Inflammatory macrophage (primary cell): Measurements from ENCODE around the gene TYROBP.
"Not testable (repeated sequence)": the region's sequence is repeated elsewhere in the genome, so short reads cannot be mapped to it uniquely, and the experiment has no call there.

ENCODE experiments used
- DNase-seq, 2 donors: peaks; one replicate each; pipeline ENCODE4 v3.0.0-alpha.2; 2020 to 2022

Gene TYROBP

GRCh38 chr19:35899547-35900214 is 8.4 kb downstream of the TYROBP start:
- DNase-seq, result peak; percentile 88 to 91

GRCh38 chr19:35898499-35898809 is 9.6 kb downstream of the TYROBP start:
- DNase-seq, result no peak

DNA sequence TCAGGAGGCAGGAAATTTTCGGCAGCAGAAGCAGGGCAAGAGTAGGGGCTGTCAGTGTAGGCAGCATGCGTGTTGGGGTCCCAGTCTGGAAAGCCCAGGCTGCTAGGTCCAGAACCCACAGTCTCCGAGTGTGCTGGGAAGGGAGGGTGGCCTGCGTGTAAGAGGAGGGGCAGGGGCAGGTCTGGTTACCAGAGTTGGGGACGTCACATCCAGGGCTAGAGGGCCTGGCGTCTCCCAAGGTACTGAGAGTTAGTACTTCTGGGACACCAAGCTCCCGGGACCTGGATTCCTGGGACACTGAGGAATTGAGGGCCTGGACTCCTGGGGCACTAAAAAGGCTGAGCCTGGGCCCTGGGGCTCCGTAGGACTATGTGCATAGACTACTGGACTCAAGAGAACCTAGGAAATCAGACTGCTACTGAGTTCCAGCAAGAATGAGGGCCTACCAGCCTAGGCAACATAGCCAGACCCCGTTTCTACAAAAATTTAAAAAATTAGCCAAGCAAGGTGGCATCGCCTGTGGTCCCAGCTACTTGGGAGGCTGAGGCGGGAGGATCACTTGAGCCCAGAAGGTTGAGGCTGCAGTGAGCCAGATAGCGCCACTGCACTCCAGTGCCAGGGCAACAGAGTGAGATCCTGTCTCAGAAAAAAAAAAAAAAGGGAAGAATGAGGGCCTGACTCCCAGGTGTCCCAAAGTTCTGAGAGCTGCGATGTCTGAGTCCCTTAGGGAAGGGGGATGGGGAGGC is 10.2 kb downstream of the TYROBP start:
- no peak for DNase-seq

DNA sequence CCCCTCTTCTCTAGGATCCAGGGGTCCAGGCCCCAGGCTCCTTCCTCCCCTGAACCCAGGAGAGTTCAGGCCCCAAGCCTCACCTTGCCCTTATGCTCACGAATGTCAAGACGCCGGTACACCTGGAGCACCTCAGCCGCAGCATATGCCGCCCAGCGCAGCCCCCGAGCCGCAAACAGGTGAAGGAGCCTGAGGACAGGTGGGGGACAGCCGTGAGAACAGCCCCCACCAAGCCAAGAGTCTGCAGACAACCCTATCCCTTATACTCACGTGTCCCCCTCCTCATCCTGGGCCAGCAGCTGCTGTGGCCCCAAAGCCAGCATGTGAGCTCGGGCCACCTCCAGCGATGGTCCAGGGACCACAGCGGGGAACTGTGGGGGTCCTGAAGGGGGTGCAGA is 11.5 kb downstream of the TYROBP start:
- DNase-seq, result no peak

- DNase-seq, result no peak
Measured at GRCh38 chr19:35895911-35896642, 12.0 kb downstream of the TYROBP start.

DNA sequence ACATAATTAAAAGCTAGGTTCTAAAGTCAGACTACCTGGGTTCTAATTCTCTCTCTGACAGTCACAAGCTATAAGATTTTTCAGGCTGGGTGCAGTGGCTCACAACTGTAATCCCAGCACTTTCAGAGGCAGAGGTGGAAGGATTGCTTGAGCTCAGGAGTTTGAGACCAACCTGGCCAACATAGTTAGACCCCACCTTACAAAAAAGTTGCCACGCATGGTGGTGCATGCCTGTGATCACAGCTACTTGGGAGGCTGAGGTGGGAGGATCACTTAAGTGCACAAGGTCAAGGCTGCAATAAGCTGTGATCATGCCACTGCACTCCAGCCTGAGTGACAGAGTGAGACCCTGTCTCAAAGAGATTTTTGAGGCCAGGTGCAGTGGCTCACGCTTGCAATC is 13.8 kb downstream of the TYROBP start:
- DNase-seq, result no peak

DNA sequence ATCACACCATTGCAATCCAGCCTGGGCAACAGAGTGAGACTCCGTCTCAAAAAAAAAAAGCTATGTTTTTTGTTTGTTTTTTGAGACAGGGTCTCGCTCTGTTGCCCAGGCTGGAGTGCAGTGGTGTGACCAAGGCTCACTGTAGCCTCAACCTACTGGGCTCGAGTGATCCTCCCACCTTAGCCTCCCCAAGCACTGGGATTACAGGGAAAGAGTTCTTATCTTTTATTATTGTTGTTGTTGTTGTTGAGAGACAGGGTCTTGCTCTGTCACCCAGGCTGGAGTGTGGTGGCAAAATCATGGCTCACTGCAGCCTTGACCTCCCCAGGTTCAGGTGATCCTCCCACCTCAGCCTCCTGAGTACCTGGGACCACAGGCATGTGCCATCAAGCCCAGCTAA is 16.3 kb downstream of the TYROBP start:
- not testable (repeated sequence) for DNase-seq

DNA sequence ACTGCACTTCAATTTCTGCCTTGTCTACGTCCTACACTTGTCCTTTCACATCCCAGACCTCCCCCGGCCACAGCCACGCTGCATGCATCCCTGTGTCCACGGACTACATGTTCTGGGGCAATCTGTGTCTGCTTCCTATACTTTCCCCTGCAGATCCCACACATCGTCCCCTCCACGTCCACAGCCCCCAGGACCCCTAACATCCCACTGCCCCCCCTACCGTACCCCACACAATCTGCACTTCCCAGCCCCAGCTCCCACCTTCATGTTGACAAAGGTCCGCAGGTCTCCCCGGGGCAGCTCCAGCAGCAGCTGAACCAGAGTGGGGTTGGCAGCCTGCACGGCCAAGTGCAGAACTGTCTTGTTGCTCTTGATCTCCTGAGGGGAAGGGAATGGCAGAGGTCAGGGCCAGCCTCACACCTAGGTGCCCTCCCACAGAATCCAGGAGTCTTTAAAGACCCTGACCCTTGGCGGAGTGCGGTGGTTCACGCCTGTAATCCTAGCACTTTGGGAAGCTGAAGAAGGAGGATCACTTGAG is 17.9 kb downstream of the TYROBP start:
- DNase-seq, result no peak

DNA sequence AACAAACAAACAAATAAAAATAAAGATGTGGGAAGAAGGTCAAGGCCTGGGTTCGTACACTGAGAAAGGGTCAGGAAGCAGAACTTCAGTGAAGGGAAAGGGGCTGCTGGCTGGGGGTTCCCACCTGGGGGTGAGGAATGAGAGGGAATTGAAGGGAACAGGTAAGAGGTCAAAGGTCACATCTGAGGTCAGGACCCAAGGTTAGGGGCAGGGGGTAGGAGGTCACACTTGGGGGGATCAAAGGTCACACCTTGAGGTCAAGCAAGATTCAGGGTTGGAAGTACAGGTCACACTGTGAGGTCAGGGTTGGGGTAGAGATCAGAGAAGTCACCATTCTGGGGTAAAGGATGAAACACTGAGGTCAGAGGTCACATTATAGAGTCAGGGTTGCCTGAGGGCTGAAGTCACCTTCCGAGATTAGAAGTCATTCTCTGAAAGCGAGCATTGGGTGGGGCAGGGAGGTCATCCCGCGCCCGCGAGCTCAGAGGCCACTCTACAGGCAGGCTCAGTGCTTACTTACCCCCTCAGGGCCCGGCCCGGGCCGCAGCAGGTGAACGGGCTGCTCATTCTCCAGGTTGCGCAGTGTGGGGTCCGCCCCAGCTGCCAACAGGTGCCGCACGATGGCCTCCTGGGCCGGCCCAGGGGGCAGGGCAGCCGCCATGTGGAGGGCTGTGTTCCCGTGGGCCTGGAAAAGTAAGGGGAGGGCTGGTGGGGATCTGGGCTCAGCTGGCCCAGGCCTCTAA is 18.6 kb downstream of the TYROBP start:
- no peak for DNase-seq

DNA sequence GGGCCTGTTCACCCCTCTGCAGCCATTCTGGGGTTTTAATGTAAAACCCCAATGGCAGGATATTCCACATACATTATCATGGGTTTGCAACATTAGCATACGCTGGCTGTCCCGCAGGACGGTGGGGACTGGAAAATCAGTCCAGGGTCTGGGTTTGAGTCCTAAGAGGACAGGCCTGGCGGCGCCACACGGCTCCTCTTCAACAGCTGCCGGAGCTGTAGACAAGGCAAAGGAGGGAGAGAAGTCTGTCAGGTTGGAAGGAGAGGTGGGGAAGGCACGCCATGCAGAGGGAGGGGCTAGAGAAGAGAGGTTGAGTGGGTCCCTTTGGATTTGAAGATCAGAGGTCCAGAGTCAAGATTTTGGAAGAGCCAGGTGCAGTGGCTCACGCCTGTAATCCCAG is 19.7 kb downstream of the TYROBP start:
- no peak for DNase-seq

DNA sequence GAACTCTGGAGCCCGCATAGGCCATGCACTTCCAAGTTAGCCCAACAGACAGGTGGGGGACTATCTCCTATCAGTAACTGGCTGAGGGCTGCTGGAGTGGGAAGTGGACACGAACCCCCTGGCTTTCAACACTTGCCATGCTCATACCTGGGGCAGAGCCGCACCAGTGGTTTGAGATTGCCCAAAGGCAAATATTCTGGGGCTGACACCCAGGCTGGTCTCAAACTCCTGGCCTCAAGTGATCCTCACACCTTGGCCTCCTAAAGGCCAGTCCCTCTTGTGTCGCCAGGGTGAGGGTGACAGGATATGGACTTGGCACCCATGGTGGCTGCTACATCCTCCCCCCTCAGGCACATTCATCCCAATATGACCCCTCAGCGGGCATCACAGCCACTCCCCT is 20.9 kb downstream of the TYROBP start:
- no peak for DNase-seq

DNA sequence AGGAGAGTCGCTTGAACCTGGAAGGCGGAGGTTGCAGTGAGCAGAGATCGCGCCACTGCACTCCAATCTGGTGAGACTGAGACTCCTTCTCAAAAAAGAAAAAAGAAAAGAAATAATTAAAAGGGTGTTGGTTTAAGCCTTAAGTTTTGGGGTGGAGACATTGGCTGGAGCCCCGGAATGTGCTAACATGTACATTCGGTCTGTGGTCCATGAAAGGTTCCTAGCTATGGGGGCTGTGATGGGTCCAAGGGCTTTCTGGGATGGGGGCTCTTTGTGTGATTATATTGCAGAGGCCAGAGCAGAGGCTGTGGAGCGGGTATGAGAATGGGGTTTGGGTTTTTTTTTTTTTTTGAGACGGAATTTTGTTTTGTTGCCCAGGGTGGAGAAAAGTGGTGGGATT is 22.2 kb downstream of the TYROBP start:
- no peak for DNase-seq

GRCh38 chr19:35885225-35885738 is 22.8 kb downstream of the TYROBP start:
- no peak for DNase-seq

DNA sequence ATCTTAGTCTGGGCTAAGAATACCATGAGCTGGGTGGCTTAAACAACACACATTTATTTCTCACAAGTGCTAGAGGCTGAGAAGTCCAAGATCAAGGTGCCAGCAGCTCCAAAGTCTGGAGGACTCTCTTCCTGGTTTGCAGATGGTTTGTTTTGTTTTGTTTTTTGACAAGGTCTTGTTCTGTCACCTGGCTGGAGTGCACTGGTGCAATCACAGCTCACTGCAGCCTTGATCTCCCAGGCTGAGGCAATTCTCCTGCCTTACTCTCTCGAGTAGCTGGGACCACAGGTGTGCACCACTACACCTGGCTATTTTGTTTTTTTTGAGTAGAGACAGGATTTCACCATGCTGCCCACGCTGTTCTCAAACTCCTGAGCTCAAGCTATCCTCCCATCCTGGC is 24.2 kb downstream of the TYROBP start:
- no peak for DNase-seq

GRCh38 chr19:35882114-35882832 is 25.8 kb downstream of the TYROBP start:
- peak; percentile 73 to 84 for DNase-seq

GRCh38 chr19:35879770-35880317 is 28.3 kb downstream of the TYROBP start:
- DNase-seq, result peak; percentile 93

- no peak for DNase-seq
Measured at GRCh38 chr19:35879068-35879467, 29.0 kb downstream of the TYROBP start.

DNA sequence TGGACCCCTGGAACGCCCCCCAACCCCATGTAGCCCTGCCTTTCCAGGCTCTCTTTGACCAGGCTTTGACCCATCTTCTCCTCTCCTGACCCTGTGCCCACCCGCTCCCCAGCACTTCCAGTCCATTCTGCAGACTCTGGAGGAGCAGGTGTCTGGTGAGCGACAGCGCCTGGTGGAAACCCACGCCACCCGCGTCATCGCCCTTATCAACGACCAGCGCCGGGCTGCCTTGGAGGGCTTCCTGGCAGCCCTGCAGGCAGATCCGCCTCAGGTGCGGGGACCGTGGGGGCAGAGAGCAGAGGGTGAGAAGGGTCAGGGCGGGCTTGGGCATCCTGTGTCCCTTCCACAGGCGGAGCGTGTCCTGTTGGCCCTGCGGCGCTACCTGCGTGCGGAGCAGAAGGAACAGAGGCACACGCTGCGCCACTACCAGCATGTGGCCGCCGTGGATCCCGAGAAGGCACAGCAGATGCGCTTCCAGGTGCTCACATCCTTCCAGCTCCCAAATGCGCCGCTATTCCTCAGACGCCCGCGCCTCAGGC is 33.6 kb downstream of the TYROBP start:
- no peak for DNase-seq

GRCh38 chr19:35872180-35872579 is 35.9 kb downstream of the TYROBP start:
- no peak for DNase-seq

GRCh38 chr19:35871611-35872010 is 36.5 kb downstream of the TYROBP start:
- no peak for DNase-seq

- DNase-seq, result no peak
Measured at GRCh38 chr19:35870798-35871197, 37.3 kb downstream of the TYROBP start.
